Body of pancreas (tissue), 4 donors: ENCODE results near the gene NME7.

Experiments
- POLR2A ChIP-seq, 3 donors: fragments of 450-650 bp; IDR thresholded peaks; one replicate each; pipeline ENCODE4 v1.6.1; 2016; ENCODE audit warnings: antibody characterized with exemption in 3 of 3, mild to moderate bottlenecking in 2 of 3
- TF ChIP-seq, protein P1 (sequence below), 7 experiments: fragments of 450-650 bp in 4 of 7; fragments of 200-600 bp in 3 of 7; sonication (generic) in 3 of 7; IDR thresholded peaks; one replicate each; pipeline ENCODE4 v1.5.1; 2016 to 2019; ENCODE audit warnings: antibody characterized with exemption in 7 of 7

DNA sequence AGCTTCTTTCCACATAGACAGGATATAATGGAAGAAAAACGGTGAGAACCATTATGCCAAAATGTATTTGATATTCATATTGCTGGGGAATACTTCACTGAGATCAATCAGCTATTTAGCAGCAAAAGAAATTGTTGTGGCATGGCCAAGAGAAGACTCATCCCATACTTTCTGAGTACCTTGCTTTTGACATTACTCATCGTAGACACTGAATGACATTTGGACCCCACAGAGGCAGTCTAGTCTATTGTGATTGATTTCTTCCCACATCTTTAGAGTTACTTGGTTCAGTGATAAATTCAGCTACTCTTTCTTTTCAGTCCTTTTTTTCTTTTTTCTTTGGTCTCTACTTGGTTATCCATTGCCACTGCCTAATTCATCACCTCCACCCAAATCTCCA is 239.0 kb downstream of the NME7 start:
- no peak for TF ChIP-seq POLR2A (IDR thresholded peaks at IDR 0.05)
- TF ChIP-seq, protein P1, sequence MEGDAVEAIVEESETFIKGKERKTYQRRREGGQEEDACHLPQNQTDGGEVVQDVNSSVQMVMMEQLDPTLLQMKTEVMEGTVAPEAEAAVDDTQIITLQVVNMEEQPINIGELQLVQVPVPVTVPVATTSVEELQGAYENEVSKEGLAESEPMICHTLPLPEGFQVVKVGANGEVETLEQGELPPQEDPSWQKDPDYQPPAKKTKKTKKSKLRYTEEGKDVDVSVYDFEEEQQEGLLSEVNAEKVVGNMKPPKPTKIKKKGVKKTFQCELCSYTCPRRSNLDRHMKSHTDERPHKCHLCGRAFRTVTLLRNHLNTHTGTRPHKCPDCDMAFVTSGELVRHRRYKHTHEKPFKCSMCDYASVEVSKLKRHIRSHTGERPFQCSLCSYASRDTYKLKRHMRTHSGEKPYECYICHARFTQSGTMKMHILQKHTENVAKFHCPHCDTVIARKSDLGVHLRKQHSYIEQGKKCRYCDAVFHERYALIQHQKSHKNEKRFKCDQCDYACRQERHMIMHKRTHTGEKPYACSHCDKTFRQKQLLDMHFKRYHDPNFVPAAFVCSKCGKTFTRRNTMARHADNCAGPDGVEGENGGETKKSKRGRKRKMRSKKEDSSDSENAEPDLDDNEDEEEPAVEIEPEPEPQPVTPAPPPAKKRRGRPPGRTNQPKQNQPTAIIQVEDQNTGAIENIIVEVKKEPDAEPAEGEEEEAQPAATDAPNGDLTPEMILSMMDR (IDR thresholded peaks at IDR 0.05) = no peak
